ENCODE results near the gene KIF1A. TPM values are rescaled to one million over a fixed set of nuclear protein-coding genes. Genes with fewer than 3 reads are reported as not detected.
"Not testable (repeated sequence)": the region's sequence is repeated elsewhere in the genome, so short reads cannot be mapped to it uniquely, and the experiment has no call there.

KIF1A gene
- total RNA-seq, 1 donor from 2014 or later = not detected

- Mint-ChIP-seq H3K36me3 (ENCODE audit: low read depth) (no peaks in the 10 kb centered on the region), H3K4me3 (no peak overlapping the region), H3K27ac (no peak overlapping the region), H3K27me3 (peaks cover 5% of the 10 kb centered on the region), H3K4me1 (peaks cover 7% of the 10 kb centered on the region), H3K9me3 (no peaks in the 10 kb centered on the region)
- intact Hi-C loops (cut with micrococcal nuclease) = no loop called here
- ATAC-seq (ENCODE audit: low read depth) (no peak), DNase-seq (no peak)
- TF ChIP-seq CTCF (IDR thresholded peaks at IDR 0.05) = no peak
- CTCF ChIA-PET = no interaction called here
- POLR2A ChIA-PET = no interaction called here
These were observed 132.8 kb downstream of the KIF1A start for GRCh38 chr2:240687045-240687740.

- H3K9me3 Mint-ChIP-seq = no peaks in the 10 kb centered on the region
- no peaks in the 10 kb centered on the region for H3K36me3 Mint-ChIP-seq (ENCODE audit: low read depth)
- ChIA-PET CTCF (no interaction called here), POLR2A (no interaction called here)
- H3K27ac Mint-ChIP-seq = no peak overlapping the region
- ATAC-seq (ENCODE audit: low read depth) = no peak
- peaks cover 7% of the 10 kb centered on the region for H3K4me1 Mint-ChIP-seq
- peaks cover 5% of the 10 kb centered on the region for H3K27me3 Mint-ChIP-seq
- intact Hi-C loops (cut with micrococcal nuclease) = no loop called here
- H3K4me3 Mint-ChIP-seq = no peak overlapping the region
- no peak for TF ChIP-seq CTCF (IDR thresholded peaks at IDR 0.05)
- no peak for DNase-seq
These were observed 133.6 kb downstream of the KIF1A start for GRCh38 chr2:240686460-240686859.

- H3K27ac Mint-ChIP-seq = no peak overlapping the region
- CTCF ChIA-PET = no interaction called here
- no peak for DNase-seq
These were observed 134.1 kb downstream of the KIF1A start for GRCh38 chr2:240685771-240686371.

GRCh38 chr2:240683980-240684728 is 135.9 kb downstream of the KIF1A start:
- H3K4me1 Mint-ChIP-seq; ATAC-seq (ENCODE audit: low read depth); POLR2A ChIA-PET; DNase-seq; intact Hi-C loops (cut with micrococcal nuclease); H3K27me3 Mint-ChIP-seq; H3K9me3 Mint-ChIP-seq; CTCF ChIA-PET; H3K36me3 Mint-ChIP-seq (ENCODE audit: low read depth); H3K27ac Mint-ChIP-seq: not testable (repeated sequence)
- H3K4me3 Mint-ChIP-seq = peak overlapping the region; percentile 36

More at GRCh38 chr2:240685771-240686371, 134.1 kb downstream of the KIF1A start:
- no peak for ATAC-seq (ENCODE audit: low read depth)
- Mint-ChIP-seq H3K36me3 (ENCODE audit: low read depth) (no peaks in the 10 kb centered on the region), H3K9me3 (no peaks in the 10 kb centered on the region), H3K4me3 (no peak overlapping the region), H3K27me3 (peaks cover 5% of the 10 kb centered on the region), H3K4me1 (peaks cover 7% of the 10 kb centered on the region)
- TF ChIP-seq CTCF (IDR thresholded peaks at IDR 0.05) = no peak
- intact Hi-C loops (cut with micrococcal nuclease) = no loop called here
- POLR2A ChIA-PET = no interaction called here

GRCh38 chr2:240683329-240683979 is 136.6 kb downstream of the KIF1A start:
- H3K4me3 Mint-ChIP-seq; H3K9me3 Mint-ChIP-seq; intact Hi-C loops (cut with micrococcal nuclease); POLR2A ChIA-PET; H3K4me1 Mint-ChIP-seq; H3K27ac Mint-ChIP-seq; H3K27me3 Mint-ChIP-seq; CTCF ChIA-PET; DNase-seq; H3K36me3 Mint-ChIP-seq (ENCODE audit: low read depth): not testable (repeated sequence)
- peak; percentile 21 for ATAC-seq (ENCODE audit: low read depth)

- intact Hi-C loops (cut with micrococcal nuclease); H3K36me3 Mint-ChIP-seq (ENCODE audit: low read depth); H3K27ac Mint-ChIP-seq; POLR2A ChIA-PET; H3K27me3 Mint-ChIP-seq; CTCF ChIA-PET; DNase-seq; H3K4me3 Mint-ChIP-seq; H3K9me3 Mint-ChIP-seq; ATAC-seq (ENCODE audit: low read depth); H3K4me1 Mint-ChIP-seq: not testable (repeated sequence)
These were observed 137.4 kb downstream of the KIF1A start, which contains the start of gene AQP12B for GRCh38 chr2:240682431-240683224. Gene AQP12B (minus strand): TSS chr2:240682885. CDS start chr2:240682837, 48 bp downstream.

GRCh38 chr2:240680185-240680584 is 139.8 kb downstream of the KIF1A start:
- H3K27ac Mint-ChIP-seq; intact Hi-C loops (cut with micrococcal nuclease); H3K4me3 Mint-ChIP-seq; H3K4me1 Mint-ChIP-seq; H3K9me3 Mint-ChIP-seq; H3K36me3 Mint-ChIP-seq (ENCODE audit: low read depth); DNase-seq; POLR2A ChIA-PET; ATAC-seq (ENCODE audit: low read depth); H3K27me3 Mint-ChIP-seq; CTCF ChIA-PET: not testable (repeated sequence)

GRCh38 chr2:240678909-240679308 is 141.1 kb downstream of the KIF1A start:
- CTCF ChIA-PET; H3K9me3 Mint-ChIP-seq; ATAC-seq (ENCODE audit: low read depth); H3K27me3 Mint-ChIP-seq; DNase-seq; intact Hi-C loops (cut with micrococcal nuclease); H3K4me1 Mint-ChIP-seq; H3K36me3 Mint-ChIP-seq (ENCODE audit: low read depth); POLR2A ChIA-PET; H3K4me3 Mint-ChIP-seq; H3K27ac Mint-ChIP-seq: not testable (repeated sequence)
